GM03348 (cell line): ENCODE measurements around the gene ADAMTSL1.
"Not testable (repeated sequence)": the region's sequence is repeated elsewhere in the genome, so short reads cannot be mapped to it uniquely, and the experiment has no call there.

Experiments used
- DNase-seq: peaks from one replicate; pipeline ENCODE4 v3.0.0; 2012; ENCODE audit warnings: low spot score

The ADAMTSL1 gene

GRCh38 chr9:18906656-18907395 lies 432.9 kb downstream of the ADAMTSL1 start:
- peak; percentile 81 for DNase-seq

- no peak for DNase-seq
Observed at GRCh38 chr9:18907927-18908625, 434.1 kb downstream of the ADAMTSL1 start.

GRCh38 chr9:18909140-18910018 lies 435.4 kb downstream of the ADAMTSL1 start:
- no peak for DNase-seq

DNA sequence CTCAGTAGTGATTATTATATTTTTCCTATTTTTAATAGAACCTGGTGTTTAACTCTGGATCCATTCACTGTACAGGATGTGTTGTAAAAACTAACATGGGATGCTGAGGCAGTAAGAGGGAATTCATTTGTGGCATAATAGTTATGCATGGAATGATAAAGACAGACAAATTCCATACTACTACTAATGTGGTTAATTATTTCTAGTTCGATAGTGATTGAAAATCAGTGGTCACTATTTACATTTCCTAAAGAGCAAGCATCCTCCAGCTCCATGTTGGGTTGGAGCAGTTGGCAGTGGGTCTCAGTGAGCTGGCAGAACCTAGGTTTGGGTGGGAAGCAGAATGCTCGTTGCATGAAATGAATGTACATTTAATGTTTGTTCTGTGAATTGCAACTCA lies 436.5 kb downstream of the ADAMTSL1 start:
- no peak for DNase-seq

GRCh38 chr9:18910916-18911315 lies 437.0 kb downstream of the ADAMTSL1 start:
- no peak for DNase-seq

GRCh38 chr9:18911714-18912342 lies 437.9 kb downstream of the ADAMTSL1 start:
- no peak for DNase-seq

DNA sequence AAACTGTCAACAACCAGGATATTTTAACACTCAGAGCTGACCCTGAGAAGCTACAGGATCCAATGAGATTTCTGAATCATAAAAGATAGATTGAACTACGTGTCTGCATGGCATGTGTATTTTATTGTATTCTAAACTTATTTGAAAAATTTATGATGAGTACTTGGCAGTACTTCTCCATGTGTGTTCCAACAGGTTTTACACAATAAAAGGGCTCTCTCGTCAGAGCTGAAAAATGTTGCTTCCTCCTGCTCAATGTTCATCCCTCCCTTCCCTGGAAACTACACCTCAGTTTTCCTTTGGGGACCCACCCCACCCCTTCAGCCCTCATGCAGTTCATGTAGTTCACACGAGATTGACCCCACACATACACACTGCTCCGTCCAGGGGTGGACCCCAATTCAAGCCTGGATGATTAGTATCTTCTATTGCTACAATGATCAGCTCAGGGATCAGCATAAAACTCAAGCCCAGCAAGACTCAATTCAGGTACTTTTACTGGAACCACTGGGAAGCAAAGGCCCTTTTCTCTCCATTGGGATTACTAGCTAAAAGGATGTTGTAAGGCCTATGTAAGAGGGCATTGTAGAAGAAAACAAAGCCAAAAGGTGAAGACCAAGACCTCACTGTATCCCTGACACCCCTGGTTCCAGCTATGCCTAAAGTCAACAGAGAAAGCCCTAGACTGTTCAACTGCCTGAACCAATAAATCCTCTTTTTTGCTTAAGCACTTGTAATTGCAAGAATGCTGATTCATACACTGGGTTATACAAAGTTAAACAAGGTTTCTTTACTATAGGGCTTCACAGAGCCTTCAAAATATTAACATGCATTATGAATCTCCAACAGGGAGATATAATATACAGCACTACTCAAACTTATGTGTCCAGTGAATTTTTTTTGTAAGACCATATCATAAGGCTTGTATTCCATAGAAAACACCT lies 446.5 kb downstream of the ADAMTSL1 start:
- DNase-seq = no peak

DNA sequence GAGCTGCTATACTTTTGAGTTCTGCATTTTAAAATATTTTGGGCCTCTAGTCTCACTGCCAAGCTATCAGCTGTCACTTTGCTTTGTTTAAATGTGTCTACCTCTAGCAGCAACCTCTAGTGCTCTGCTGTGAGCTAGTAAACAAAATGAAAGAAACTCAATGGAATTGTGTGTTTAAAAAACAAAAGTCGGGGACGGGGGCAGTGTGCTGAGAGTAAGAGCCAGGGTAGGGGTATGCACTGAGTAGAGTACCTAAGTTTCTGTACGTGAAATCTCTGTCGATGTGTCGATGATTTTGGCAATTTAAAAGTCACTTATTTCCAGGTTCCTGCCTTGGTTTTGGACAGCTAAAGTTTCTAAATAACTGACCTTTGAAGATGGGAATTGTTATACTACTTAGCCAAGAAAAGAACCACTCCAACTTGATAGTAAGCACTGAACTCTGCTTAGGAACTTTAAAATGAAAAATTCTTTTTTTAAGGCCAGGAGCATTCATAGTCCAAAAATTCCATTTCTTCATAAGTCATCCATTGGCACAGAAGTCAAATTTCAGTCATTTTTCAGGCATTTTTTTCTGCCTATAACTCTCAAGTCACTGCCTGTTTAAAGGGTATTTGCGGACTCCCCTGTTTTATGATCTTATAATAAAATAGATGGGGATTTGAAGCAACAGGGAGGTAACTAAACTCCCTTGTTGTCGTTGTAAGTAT lies 447.6 kb downstream of the ADAMTSL1 start:
- peak; percentile 68 for DNase-seq

- peak; percentile 48 for DNase-seq
Observed at GRCh38 chr9:18922161-18922885, 448.4 kb downstream of the ADAMTSL1 start.

DNA sequence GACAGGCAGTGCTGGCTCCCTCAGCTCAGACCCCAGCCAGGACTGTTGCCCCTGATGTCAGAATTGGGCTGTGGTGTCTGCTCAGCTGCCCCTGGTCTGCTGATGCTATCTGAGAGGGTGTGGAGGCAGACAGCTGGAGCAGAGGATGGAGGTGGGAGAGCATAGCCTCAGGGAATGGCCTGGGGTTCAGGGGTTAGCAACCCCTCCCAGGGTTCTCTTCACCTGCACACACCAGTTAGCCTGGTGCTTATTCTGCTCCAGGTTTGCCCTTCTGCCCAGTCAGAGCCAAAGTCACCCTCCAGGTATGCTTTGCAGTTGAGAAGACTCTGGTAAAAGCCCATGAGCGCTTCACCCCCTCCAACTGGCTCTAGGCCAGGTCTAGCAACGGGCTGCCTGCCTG lies 449.2 kb downstream of the ADAMTSL1 start:
- DNase-seq = no peak

- DNase-seq = no peak
Observed at GRCh38 chr9:18923671-18924430, 449.9 kb downstream of the ADAMTSL1 start.

DNA sequence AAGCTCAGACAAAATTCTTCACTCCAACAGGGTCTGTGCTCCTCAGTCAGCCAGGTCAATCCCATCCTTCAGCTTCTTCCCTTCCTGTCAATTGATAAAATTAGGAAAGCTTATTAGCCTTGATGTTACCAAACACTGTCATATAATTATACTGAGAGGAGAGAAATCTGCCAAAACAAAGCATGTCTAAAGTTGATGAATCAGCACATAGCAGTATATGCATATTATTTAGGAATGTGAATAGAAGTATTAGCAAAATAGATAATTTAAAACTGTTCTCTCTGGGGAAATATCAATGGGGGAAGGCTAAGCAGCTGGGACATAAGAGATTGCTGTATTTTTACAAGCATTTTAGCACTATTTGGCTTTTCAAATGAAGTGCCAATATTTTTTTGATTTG lies 451.9 kb downstream of the ADAMTSL1 start:
- DNase-seq = no peak

DNA sequence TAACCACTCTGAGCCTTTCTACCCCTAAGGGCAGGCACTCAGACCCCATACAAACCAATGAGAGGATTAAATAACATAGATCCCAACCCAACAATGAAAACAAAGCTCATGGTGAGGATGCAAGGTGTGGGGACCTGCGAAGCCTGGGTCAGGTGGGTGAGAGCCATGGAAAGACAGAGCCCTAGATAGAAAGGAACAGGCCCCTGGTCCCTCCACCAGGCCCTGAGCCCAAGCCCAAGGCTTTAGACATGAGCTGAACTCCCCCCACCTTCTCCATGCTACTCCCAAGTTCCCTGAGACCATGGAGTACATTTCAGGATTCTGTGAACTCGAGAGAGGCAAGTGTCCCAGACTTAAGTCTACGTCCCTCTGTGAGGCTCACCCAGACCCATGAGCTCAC lies 452.6 kb downstream of the ADAMTSL1 start:
- DNase-seq = no peak

- DNase-seq = no peak
Observed at GRCh38 chr9:18928711-18929110, 454.8 kb downstream of the ADAMTSL1 start.

DNA sequence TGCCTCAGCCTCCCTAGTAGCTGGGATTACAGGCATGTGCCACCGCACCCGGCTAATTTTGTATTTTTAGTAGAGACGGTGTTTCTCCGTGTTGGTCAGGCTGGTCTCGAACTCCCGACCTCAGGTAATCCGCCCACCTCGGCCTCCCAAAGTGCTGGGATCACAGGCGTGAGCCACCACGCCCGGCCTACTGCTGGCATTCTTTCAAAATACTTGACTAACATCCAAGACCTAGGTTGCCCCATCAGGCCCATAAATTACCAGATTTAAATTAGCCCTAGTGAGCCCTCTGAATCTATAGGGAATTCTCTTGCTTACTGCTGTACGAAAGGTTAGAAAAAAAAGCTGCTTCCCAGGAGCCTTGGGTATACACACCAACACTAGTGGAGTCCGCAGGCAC lies 456.7 kb downstream of the ADAMTSL1 start:
- not testable (repeated sequence) for DNase-seq

GRCh38 chr9:18935541-18935940 lies 461.6 kb downstream of the ADAMTSL1 start:
- DNase-seq = no peak

DNA sequence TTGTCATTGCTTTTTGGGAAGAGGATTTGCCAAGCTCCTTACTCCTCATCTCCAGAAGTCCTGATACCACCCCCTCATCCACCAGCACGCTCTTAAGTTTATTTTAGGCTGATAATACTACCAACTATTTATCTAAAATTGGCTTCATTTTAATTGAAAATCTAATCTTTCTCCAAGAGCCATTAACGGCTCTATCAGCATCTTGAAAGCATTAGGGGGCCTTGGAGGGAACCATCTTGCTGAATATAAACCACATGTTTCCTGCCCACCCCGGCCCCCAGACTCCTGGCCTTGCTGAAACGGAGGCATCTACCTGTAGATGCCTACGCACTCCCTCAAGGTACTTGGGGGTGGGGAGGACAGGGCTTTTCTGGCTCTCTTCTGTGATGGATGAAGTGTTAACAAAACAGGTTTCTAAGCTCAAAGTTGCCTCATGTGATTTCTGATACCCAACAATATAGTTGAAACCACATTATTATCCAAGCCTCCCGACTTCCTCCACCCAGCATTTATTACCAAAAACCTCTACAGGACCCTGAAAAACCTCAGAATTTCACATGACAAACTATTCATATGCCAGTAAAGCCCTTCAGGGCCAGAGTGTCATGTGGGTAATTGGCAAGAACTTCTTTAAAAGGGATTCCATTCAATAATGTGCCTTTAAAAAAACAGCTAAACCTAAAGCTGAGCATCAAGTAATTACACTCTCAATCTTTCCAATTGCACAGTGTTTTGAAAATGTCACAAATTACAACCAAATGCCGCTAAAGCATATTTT lies 462.3 kb downstream of the ADAMTSL1 start:
- DNase-seq = no peak

DNA sequence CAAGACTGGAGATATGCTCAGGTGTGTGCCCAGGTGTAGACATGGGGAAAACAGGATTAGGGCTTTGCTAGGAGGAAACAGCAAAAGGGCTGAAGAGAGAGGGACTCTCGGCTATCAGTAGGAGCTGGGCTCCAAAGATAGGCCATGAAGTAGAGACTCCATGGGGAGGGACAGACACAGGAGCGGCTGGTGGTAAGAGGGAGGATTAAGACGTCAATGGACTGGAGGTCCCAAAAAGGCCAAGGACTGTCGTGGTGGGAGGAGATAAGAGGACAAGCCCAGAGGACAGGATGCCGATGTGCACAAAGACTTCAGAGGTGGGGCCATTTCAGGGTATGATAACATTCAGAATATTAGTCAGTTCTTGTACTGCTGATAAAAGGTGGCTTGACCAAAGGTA lies 466.0 kb downstream of the ADAMTSL1 start:
- DNase-seq = no peak
